HG02973 (cell line): Measurements from ENCODE around the gene MMP11.

Experiments used
- ATAC-seq: cut with Tn5 transposase; IDR thresholded peaks from one replicate; pipeline ENCODE4 v1.9.1; 2021; ENCODE audit warnings: moderate library complexity; ENCODE audit not compliant: unreplicated experiment

MMP11 gene

GRCh38 chr22:23828800-23829680 is 56.4 kb downstream of the MMP11 start:
- ATAC-seq, result no peak

GRCh38 chr22:23829845-23830372 is 57.3 kb downstream of the MMP11 start:
- ATAC-seq, result no peak

GRCh38 chr22:23831261-23831660 is 58.6 kb downstream of the MMP11 start:
- ATAC-seq, result no peak

GRCh38 chr22:23831781-23832180 is 59.1 kb downstream of the MMP11 start:
- no peak for ATAC-seq

GRCh38 chr22:23832226-23833016 is 59.8 kb downstream of the MMP11 start:
- no peak for ATAC-seq

GRCh38 chr22:23833017-23833751 is 60.5 kb downstream of the MMP11 start:
- ATAC-seq, result no peak
